Measurements from ENCODE around the gene XIRP1.
"Not testable (repeated sequence)": the region's sequence is repeated elsewhere in the genome, so short reads cannot be mapped to it uniquely, and the experiment has no call there.

The XIRP1 gene

DNA sequence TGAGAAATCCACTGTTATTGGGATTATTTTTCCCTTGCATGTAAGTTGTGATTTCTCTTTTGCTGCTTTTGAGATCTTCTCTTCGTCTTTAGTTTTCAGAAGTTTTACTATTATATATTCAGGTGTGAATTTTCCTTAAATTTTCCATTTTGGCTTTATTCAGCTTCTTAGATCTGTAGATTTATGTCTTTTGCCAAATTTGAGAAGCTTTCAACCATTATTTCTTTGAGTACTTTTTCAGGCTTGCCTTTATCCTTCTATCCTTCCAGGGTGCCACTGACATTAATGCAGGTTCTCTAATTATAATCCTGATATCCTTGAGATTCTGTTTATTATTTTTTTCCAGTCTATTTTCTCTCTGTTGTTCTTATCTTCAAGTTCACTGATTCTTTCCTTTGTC, 38.1 kb upstream of the XIRP1 start:
- Mint-ChIP-seq H3K36me3 (ENCODE audit: low read depth) (no peaks in the 10 kb centered on the region), H3K27ac (no peak overlapping the region), H3K4me1 (peaks cover 5% of the 10 kb centered on the region), H3K4me3 (no peak overlapping the region), H3K27me3 (ENCODE audit: low read depth) (peaks cover 18% of the 10 kb centered on the region), H3K9me3 (peaks cover 17% of the 10 kb centered on the region)
- TF ChIP-seq, protein P1, sequence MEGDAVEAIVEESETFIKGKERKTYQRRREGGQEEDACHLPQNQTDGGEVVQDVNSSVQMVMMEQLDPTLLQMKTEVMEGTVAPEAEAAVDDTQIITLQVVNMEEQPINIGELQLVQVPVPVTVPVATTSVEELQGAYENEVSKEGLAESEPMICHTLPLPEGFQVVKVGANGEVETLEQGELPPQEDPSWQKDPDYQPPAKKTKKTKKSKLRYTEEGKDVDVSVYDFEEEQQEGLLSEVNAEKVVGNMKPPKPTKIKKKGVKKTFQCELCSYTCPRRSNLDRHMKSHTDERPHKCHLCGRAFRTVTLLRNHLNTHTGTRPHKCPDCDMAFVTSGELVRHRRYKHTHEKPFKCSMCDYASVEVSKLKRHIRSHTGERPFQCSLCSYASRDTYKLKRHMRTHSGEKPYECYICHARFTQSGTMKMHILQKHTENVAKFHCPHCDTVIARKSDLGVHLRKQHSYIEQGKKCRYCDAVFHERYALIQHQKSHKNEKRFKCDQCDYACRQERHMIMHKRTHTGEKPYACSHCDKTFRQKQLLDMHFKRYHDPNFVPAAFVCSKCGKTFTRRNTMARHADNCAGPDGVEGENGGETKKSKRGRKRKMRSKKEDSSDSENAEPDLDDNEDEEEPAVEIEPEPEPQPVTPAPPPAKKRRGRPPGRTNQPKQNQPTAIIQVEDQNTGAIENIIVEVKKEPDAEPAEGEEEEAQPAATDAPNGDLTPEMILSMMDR (IDR thresholded peaks at IDR 0.05; ENCODE audit: unreplicated experiment in 3 of 3) = no peak

DNA sequence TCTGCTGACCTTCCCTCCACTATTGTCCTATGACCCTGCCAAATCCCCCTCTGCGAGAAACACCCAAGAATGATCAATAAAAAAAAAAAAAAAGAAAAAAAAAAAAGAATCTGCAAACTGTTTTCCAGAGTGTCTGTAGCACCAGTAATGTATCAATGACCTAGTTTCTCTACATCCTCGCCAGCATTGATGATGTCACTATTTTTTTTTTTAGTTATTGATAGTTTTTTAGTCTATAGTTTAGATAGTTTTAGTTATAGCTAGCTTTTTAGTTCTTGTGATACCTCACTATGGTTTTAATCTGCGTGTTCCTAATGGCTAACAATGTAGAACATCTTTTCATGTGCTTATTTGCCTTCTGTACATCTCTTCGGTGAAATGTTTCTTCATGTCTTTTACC, 36.1 kb upstream of the XIRP1 start:
- no peaks in the 10 kb centered on the region for H3K36me3 Mint-ChIP-seq (ENCODE audit: low read depth)
- H3K27me3 Mint-ChIP-seq (ENCODE audit: low read depth) = peaks cover 14% of the 10 kb centered on the region
- peaks cover 5% of the 10 kb centered on the region for H3K4me1 Mint-ChIP-seq
- no peak overlapping the region for H3K4me3 Mint-ChIP-seq
- H3K9me3 Mint-ChIP-seq = peaks cover 17% of the 10 kb centered on the region
- TF ChIP-seq, protein P1 (IDR thresholded peaks at IDR 0.05; ENCODE audit: unreplicated experiment in 3 of 3) = no peak
- H3K27ac Mint-ChIP-seq = no peak overlapping the region

DNA sequence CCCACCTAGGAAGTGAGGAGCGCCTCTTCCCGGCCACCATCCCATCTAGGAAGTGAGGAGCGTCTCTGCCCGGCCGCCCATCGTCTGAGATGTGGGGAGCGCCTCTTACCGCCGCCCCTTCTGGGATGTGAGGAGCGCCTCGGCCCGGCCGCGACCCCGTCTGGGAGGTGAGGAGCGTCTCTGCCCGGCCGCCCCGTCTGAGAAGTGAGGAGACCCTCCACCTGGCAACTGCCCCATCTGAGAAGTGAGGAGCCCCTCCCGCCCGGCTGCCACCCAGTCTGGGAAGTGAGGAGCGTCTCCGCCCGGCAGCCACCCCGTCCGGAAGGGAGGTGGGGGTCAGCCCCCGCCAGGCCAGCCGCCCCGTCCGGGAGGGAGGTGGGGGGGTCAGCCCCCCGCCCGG, 35.2 kb upstream of the XIRP1 start:
- peaks cover 19% of the 10 kb centered on the region for H3K9me3 Mint-ChIP-seq
- H3K4me1 Mint-ChIP-seq; H3K36me3 Mint-ChIP-seq (ENCODE audit: low read depth); H3K27ac Mint-ChIP-seq; H3K4me3 Mint-ChIP-seq: not testable (repeated sequence)
- peaks cover 12% of the 10 kb centered on the region for H3K27me3 Mint-ChIP-seq (ENCODE audit: low read depth)

DNA sequence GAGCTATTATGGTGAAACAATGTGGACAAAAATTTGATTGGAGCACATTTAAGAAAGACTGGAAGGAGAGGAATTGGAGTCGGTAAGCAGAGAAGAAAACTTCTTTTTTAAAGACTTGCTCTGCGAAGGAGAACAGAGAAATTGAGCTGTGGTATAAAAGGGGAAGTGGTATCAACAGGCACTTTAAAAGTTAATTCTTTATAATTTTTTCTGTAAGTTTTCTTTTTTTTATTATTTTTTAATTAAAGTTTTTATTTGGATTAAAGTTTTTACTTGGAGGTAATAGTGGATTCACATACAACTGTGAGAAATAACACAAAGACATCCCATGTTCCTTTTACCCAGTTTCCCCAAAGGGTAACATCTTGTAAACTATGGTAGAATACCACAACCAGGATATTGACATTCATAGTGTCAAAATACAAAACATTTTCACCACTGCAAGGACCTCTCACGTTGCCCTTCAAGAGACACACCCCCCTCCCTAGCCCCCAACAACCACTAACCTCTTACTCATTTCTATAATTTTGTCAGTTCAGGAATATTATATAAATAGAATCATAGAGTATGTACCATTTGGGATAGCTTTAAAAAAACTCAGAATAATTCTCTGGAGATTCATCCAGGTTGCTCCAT, 33.8 kb upstream of the XIRP1 start:
- Mint-ChIP-seq H3K4me3 (no peak overlapping the region), H3K27ac (no peak overlapping the region), H3K27me3 (ENCODE audit: low read depth) (peaks cover 9% of the 10 kb centered on the region), H3K9me3 (peaks cover 19% of the 10 kb centered on the region), H3K36me3 (ENCODE audit: low read depth) (no peaks in the 10 kb centered on the region), H3K4me1 (peaks cover 5% of the 10 kb centered on the region)
- TF ChIP-seq, protein P1 (IDR thresholded peaks at IDR 0.05; ENCODE audit: unreplicated experiment in 3 of 3) = no peak

DNA sequence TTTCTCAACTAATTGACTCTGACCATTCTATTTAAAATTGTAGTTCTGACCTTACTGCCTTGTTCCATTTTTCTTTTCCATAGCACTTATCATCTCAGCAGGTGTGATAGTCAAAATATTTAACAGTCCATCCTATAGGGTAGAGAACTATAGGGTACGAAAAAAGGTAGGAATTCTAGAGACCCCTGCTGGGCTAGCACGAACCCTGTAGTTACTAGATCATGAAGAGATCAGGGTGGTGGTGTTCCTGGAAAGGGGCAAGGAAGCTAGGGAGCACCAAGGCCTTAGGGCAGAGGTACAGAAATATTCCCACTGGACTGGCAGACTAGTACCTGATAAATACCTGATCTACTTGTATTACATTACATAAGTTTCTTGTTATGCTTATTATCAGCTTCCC, 31.9 kb upstream of the XIRP1 start:
- H3K9me3 Mint-ChIP-seq = peaks cover 10% of the 10 kb centered on the region
- H3K36me3 Mint-ChIP-seq (ENCODE audit: low read depth) = no peaks in the 10 kb centered on the region
- TF ChIP-seq, protein P1 (IDR thresholded peaks at IDR 0.05; ENCODE audit: unreplicated experiment in 3 of 3) = no peak
- no peak overlapping the region for H3K27ac Mint-ChIP-seq
- H3K4me3 Mint-ChIP-seq = no peak overlapping the region
- H3K4me1 Mint-ChIP-seq = peaks cover 5% of the 10 kb centered on the region
- H3K27me3 Mint-ChIP-seq (ENCODE audit: low read depth) = peaks cover 9% of the 10 kb centered on the region

DNA sequence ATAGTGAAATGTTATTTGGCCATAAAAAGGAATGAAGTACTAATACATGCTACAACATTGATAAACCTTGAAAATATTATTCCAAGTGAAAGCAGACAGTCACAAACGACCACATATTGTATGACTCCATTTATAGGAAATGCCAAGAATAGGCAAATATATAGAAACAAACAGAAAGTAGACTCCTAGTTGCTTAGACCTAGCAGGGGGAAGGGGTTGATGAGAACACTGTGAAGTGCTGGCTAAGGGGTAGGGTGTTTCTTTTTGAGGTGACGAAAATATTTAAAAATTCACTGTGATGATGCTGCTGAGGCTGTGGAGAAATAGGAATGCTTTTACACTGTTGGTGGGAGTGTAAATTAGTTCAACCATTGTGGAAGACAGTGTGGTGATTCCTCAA, 30.5 kb upstream of the XIRP1 start:
- Mint-ChIP-seq H3K4me1 (peaks cover 5% of the 10 kb centered on the region), H3K27me3 (ENCODE audit: low read depth) (peaks cover 9% of the 10 kb centered on the region), H3K4me3 (no peak overlapping the region), H3K9me3 (peaks cover 7% of the 10 kb centered on the region), H3K27ac (no peak overlapping the region), H3K36me3 (ENCODE audit: low read depth) (no peaks in the 10 kb centered on the region)
- TF ChIP-seq, protein P1 (IDR thresholded peaks at IDR 0.05; ENCODE audit: unreplicated experiment in 3 of 3) = no peak
